Measurements from ENCODE around the gene PRICKLE3.
"Not testable (repeated sequence)": the region's sequence is repeated elsewhere in the genome, so short reads cannot be mapped to it uniquely, and the experiment has no call there.

PRICKLE3 gene

GRCh38 chrX:49137492-49137891 is 48.7 kb downstream of the PRICKLE3 start:
- TF ChIP-seq CTCF (IDR thresholded peaks at IDR 0.05; ENCODE audit: insufficient read depth, low read depth, low read length, missing control alignments), result no peak
- no peak for DNase-seq (ENCODE audit: low read depth)
- no peak overlapping the region for H3K4me3 ChIP-seq (ENCODE audit: low read depth, low read length)

GRCh38 chrX:49133759-49134158 is 52.4 kb downstream of the PRICKLE3 start:
- H3K4me3 ChIP-seq (ENCODE audit: low read depth, low read length), result no peak overlapping the region
- no peak for TF ChIP-seq CTCF (IDR thresholded peaks at IDR 0.05; ENCODE audit: insufficient read depth, low read depth, low read length, missing control alignments)
- no peak for DNase-seq (ENCODE audit: low read depth)

- not testable (repeated sequence) for H3K4me3 ChIP-seq (ENCODE audit: low read depth, low read length); DNase-seq (ENCODE audit: low read depth)
These were observed 53.9 kb downstream of the PRICKLE3 start for GRCh38 chrX:49132275-49132674.

DNA sequence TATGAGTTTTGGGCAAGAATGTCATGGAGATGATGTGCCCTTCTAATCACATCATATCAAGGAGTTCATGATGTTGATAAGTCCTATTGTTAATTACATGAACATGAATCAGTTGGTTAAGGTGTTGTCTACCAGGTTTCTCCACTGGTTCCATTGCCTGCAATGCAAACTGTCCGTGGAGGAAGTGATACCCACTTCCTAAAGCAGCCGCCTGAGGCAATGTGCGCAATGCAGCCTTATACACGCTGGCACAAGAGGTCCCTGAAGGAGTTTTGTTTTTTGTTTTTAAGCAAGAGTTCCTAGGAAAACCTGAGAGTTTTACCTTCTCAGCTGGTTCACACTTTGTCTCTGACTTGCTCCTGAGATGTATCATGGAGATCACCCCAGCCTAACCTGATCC is 56.7 kb downstream of the PRICKLE3 start:
- no peak overlapping the region for H3K4me3 ChIP-seq (ENCODE audit: low read depth, low read length)
- DNase-seq (ENCODE audit: low read depth), result no peak
- TF ChIP-seq CTCF (IDR thresholded peaks at IDR 0.05; ENCODE audit: insufficient read depth, low read depth, low read length, missing control alignments), result no peak

- not testable (repeated sequence) for DNase-seq (ENCODE audit: low read depth); H3K4me3 ChIP-seq (ENCODE audit: low read depth, low read length)
These were observed 58.4 kb downstream of the PRICKLE3 start for GRCh38 chrX:49127742-49128258.
